Measurements from ENCODE around the gene NHSL1.

- TF ChIP-seq CTCF (IDR thresholded peaks at IDR 0.05) (no peak), ZFX (IDR thresholded peaks at IDR 0.05; ENCODE audit: borderline replicate concordance) (no peak)
Observed at GRCh38 chr6:138499303-138500018, at the start of gene NHSL1.

All from 22Rv1 (cell line).